HEK293 (cell line): Measurements from ENCODE around the gene LRFN2.

ENCODE experiments used
- CTCF ChIA-PET: fragments of 350-600 bp; formaldehyde crosslinking; extraction: SDS; loops from one replicate; lab custom pipeline; 2021; ENCODE audit warnings: antibody characterized with exemption; lab: Yijun Ruan, JAX
- POLR2A ChIA-PET: fragments of 300-600 bp; formaldehyde crosslinking; extraction: SDS; loops from one replicate; lab custom pipeline; 2020; ENCODE audit warnings: antibody characterized with exemption, inconsistent platforms; lab: Yijun Ruan, JAX
- H3K27ac ChIP-seq: fragments of 200-500 bp; sonication (Bioruptor generic); 2 replicates; pipeline ENCODE4 v1.5.1; 2014; ENCODE audit warnings: low read depth, low read length, control low read depth, inconsistent platforms; ENCODE audit errors: extremely low read depth
- H3K36me3 ChIP-seq, 2 experiments: fragments of 200-500 bp in 1 of 2; sonication (Bioruptor generic) in 1 of 2; 1 replicate in 1 of 2; 2 replicates in 1 of 2; pipeline ENCODE4 v1.5.1; 2014 to 2017; ENCODE audit warnings: inconsistent platforms in 2 of 2, low read length in 2 of 2; ENCODE audit not compliant: control insufficient read depth in 2 of 2, insufficient read depth in 1 of 2
- H3K4me1 ChIP-seq: fragments of 200-500 bp; sonication (Bioruptor generic); 2 replicates; pipeline ENCODE4 v1.5.1; 2014; ENCODE audit warnings: mild to moderate bottlenecking, low read length, inconsistent platforms; ENCODE audit not compliant: control insufficient read depth, insufficient read depth
- H3K4me3 ChIP-seq: 2 replicates; pipeline ENCODE4 v1.5.1; 2011; ENCODE audit warnings: low read depth, mild to moderate bottlenecking, control low read depth, low read length, moderate library complexity
- H3K9me3 ChIP-seq: fragments of 200-500 bp; sonication (Bioruptor generic); 2 replicates; pipeline ENCODE4 v1.5.1; 2014; ENCODE audit warnings: low read depth, low read length, inconsistent platforms; ENCODE audit not compliant: control insufficient read depth, insufficient read depth
- KLF9 ChIP-seq: fragments of 450-650 bp; formaldehyde crosslinking; IDR thresholded peaks from 2 replicates; pipeline ENCODE4 v1.5.1; 2016; ENCODE audit warnings: missing biosample characterization, missing genetic modification characterization, low read depth
- SALL2 ChIP-seq: fragments of 450-650 bp; formaldehyde crosslinking; IDR thresholded peaks from 2 replicates; pipeline ENCODE4 v1.5.0; 2017; ENCODE audit warnings: missing biosample characterization, mild to moderate bottlenecking, missing genetic modification characterization, borderline replicate concordance
- ZIC2 ChIP-seq: fragments of 450-650 bp; formaldehyde crosslinking; IDR thresholded peaks from 2 replicates; pipeline ENCODE4 v1.5.1; 2016; ENCODE audit warnings: missing biosample characterization, missing genetic modification characterization
- ZNF155 ChIP-seq: fragments of 450-650 bp; formaldehyde crosslinking; IDR thresholded peaks from 2 replicates; pipeline ENCODE4 v1.5.1; 2016; ENCODE audit warnings: missing biosample characterization, missing genetic modification characterization
- ZNF311 ChIP-seq: fragments of 450-650 bp; formaldehyde crosslinking; IDR thresholded peaks from 2 replicates; pipeline ENCODE4 v1.5.1; 2017; ENCODE audit warnings: missing biosample characterization, missing genetic modification characterization, borderline replicate concordance
- ZNF335 ChIP-seq: fragments of 450-650 bp; formaldehyde crosslinking; conservative IDR thresholded peaks from 2 replicates; pipeline ENCODE4 v1.5.1; 2016; ENCODE audit warnings: missing biosample characterization, missing genetic modification characterization
- ZNF341 ChIP-seq: fragments of 450-650 bp; formaldehyde crosslinking; IDR thresholded peaks from 2 replicates; pipeline ENCODE4; 2016; ENCODE audit warnings: low read depth, missing biosample characterization, missing genetic modification characterization
- ZNF521 ChIP-seq: fragments of 450-650 bp; formaldehyde crosslinking; IDR thresholded peaks from 2 replicates; pipeline ENCODE4 v1.5.1; 2017; ENCODE audit warnings: missing biosample characterization, mild to moderate bottlenecking, missing genetic modification characterization
- ZNF555 ChIP-seq: fragments of 450-650 bp; formaldehyde crosslinking; conservative IDR thresholded peaks from 2 replicates; pipeline ENCODE4 v1.5.1; 2017; ENCODE audit warnings: missing biosample characterization, mild to moderate bottlenecking, missing genetic modification characterization, inconsistent platforms
- ZNF571 ChIP-seq: fragments of 450-650 bp; formaldehyde crosslinking; IDR thresholded peaks from 2 replicates; pipeline ENCODE4 v1.5.0; 2017; ENCODE audit warnings: missing biosample characterization, missing genetic modification characterization
- ZNF596 ChIP-seq: fragments of 450-650 bp; IDR thresholded peaks from 2 replicates; pipeline ENCODE4 v1.5.0; 2018; ENCODE audit warnings: missing biosample characterization, mild to moderate bottlenecking, missing genetic modification characterization, moderate library complexity
- ZNF621 ChIP-seq: fragments of 450-650 bp; formaldehyde crosslinking; IDR thresholded peaks from 2 replicates; pipeline ENCODE4 v1.5.1; 2017; ENCODE audit warnings: missing biosample characterization, missing genetic modification characterization
- ZNF623 ChIP-seq: fragments of 450-650 bp; formaldehyde crosslinking; IDR thresholded peaks from 2 replicates; pipeline ENCODE4 v1.5.1; 2016; ENCODE audit warnings: missing biosample characterization, missing genetic modification characterization
- ZNF701 ChIP-seq: fragments of 450-650 bp; formaldehyde crosslinking; IDR thresholded peaks from 2 replicates; pipeline ENCODE4 v1.5.1; 2016; ENCODE audit warnings: missing biosample characterization, missing genetic modification characterization
- TF ChIP-seq, protein P1 (sequence below): fragments of 450-650 bp; formaldehyde crosslinking; IDR thresholded peaks from 2 replicates; pipeline ENCODE4 v1.5.1; 2016; ENCODE audit warnings: missing biosample characterization, missing genetic modification characterization
- TF ChIP-seq, protein P2 (sequence below): fragments of 450-650 bp; IDR thresholded peaks from 2 replicates; pipeline ENCODE4 v1.5.1; 2018; ENCODE audit warnings: missing biosample characterization, missing genetic modification characterization
- TF ChIP-seq, protein P3 (sequence below): fragments of 450-650 bp; formaldehyde crosslinking; IDR thresholded peaks from 2 replicates; pipeline ENCODE4 v1.5.1; 2016; ENCODE audit warnings: missing biosample characterization, missing genetic modification characterization, borderline replicate concordance
- TF ChIP-seq, protein P4 (sequence below): fragments of 450-650 bp; formaldehyde crosslinking; IDR thresholded peaks from 2 replicates; pipeline ENCODE4 v1.5.1; 2016; ENCODE audit warnings: missing biosample characterization, missing genetic modification characterization
- TF ChIP-seq, protein P5 (sequence below): fragments of 450-650 bp; formaldehyde crosslinking; IDR thresholded peaks from 2 replicates; pipeline ENCODE4 v1.5.1; 2016; ENCODE audit warnings: missing biosample characterization, missing genetic modification characterization

The LRFN2 gene

DNA sequence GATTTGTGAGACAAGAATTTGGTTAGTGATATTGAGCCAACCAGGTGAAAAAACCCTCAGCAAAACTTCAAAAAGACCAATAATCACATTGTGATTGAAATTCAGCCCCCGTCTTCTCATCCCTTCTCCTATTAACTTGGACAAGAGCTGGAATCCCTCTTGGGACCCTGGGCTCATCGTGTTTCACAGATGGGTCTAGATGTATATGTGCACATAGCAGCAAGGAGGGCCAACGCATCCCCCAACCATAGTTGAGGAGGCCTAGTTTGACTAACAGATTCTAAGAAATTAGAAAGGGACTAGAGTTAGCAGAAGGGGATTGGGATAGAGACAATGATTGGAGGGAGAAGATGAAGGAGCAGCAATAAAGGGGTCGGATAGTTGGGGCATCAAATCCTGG, 19.8 kb upstream of the LRFN2 start (continued):
- no peak for TF ChIP-seq ZNF335 (tag by site-specific recombination)
- TF ChIP-seq ZNF341 (tag by site-specific recombination), result no peak
- TF ChIP-seq, protein P1, sequence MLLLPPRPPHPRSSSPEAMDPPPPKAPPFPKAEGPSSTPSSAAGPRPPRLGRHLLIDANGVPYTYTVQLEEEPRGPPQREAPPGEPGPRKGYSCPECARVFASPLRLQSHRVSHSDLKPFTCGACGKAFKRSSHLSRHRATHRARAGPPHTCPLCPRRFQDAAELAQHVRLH (tag by site-specific recombination), result no peak
- no peak for TF ChIP-seq ZNF521 (tag by site-specific recombination)
- no peak for TF ChIP-seq ZNF571 (tag by site-specific recombination)
- TF ChIP-seq, protein P2, sequence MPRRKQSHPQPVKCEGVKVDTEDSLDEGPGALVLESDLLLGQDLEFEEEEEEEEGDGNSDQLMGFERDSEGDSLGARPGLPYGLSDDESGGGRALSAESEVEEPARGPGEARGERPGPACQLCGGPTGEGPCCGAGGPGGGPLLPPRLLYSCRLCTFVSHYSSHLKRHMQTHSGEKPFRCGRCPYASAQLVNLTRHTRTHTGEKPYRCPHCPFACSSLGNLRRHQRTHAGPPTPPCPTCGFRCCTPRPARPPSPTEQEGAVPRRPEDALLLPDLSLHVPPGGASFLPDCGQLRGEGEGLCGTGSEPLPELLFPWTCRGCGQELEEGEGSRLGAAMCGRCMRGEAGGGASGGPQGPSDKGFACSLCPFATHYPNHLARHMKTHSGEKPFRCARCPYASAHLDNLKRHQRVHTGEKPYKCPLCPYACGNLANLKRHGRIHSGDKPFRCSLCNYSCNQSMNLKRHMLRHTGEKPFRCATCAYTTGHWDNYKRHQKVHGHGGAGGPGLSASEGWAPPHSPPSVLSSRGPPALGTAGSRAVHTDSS (tag by site-specific recombination), result no peak
- no peak for TF ChIP-seq ZNF621
- no peak for TF ChIP-seq ZIC2 (tag by site-specific recombination)
- no peak for TF ChIP-seq KLF9
- TF ChIP-seq, protein P3, sequence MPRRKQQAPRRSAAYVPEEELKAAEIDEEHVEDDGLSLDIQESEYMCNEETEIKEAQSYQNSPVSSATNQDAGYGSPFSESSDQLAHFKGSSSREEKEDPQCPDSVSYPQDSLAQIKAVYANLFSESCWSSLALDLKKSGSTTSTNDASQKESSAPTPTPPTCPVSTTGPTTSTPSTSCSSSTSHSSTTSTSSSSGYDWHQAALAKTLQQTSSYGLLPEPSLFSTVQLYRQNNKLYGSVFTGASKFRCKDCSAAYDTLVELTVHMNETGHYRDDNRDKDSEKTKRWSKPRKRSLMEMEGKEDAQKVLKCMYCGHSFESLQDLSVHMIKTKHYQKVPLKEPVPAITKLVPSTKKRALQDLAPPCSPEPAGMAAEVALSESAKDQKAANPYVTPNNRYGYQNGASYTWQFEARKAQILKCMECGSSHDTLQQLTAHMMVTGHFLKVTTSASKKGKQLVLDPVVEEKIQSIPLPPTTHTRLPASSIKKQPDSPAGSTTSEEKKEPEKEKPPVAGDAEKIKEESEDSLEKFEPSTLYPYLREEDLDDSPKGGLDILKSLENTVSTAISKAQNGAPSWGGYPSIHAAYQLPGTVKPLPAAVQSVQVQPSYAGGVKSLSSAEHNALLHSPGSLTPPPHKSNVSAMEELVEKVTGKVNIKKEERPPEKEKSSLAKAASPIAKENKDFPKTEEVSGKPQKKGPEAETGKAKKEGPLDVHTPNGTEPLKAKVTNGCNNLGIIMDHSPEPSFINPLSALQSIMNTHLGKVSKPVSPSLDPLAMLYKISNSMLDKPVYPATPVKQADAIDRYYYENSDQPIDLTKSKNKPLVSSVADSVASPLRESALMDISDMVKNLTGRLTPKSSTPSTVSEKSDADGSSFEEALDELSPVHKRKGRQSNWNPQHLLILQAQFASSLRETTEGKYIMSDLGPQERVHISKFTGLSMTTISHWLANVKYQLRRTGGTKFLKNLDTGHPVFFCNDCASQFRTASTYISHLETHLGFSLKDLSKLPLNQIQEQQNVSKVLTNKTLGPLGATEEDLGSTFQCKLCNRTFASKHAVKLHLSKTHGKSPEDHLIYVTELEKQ (tag by site-specific recombination), result no peak
- no peak for TF ChIP-seq ZNF596 (tag by site-specific recombination)
- no peak for TF ChIP-seq SALL2 (tag by site-specific recombination)
- no peak for TF ChIP-seq ZNF555 (tag by site-specific recombination)

DNA sequence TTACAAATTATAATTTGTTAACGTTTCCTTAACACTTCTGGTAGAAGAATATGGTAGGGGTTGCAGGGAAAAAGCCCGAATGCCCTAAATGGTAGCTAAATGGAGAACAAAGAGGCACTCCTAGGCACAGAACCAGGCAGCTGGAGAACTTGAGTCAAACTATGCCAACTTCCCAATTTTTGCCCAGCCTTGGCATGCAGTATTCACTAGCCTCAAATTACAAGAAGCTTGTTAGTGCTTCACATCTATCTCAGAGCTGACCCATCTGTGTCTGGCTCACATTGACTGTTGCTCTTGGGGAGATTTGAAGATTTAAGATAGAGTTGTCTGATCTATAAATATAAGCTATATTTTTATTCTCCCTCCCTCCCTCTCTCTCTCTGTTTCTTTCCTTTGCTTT, 19.4 kb upstream of the LRFN2 start:
- Histone ChIP-seq H3K4me3 (no peak overlapping the region), H3K27ac (no peak overlapping the region), H3K9me3 (no peaks in the 10 kb centered on the region), H3K36me3 (no peaks in the 10 kb centered on the region), H3K4me1 (no peaks in the 10 kb centered on the region)
- POLR2A ChIA-PET, result no interaction called here
- CTCF ChIA-PET, result interaction anchor here (0.5 to 0.7 kb wide), 2 partner anchors 18 to 90 kb away, joined by 3 to 5 read pairs; no protein-coding TSS in a partner anchor
- TF ChIP-seq ZNF701 (tag by site-specific recombination) (no peak), ZNF623 (no peak), ZNF155 (tag by site-specific recombination) (no peak), ZNF311 (tag by site-specific recombination) (no peak)
- TF ChIP-seq, protein P4, sequence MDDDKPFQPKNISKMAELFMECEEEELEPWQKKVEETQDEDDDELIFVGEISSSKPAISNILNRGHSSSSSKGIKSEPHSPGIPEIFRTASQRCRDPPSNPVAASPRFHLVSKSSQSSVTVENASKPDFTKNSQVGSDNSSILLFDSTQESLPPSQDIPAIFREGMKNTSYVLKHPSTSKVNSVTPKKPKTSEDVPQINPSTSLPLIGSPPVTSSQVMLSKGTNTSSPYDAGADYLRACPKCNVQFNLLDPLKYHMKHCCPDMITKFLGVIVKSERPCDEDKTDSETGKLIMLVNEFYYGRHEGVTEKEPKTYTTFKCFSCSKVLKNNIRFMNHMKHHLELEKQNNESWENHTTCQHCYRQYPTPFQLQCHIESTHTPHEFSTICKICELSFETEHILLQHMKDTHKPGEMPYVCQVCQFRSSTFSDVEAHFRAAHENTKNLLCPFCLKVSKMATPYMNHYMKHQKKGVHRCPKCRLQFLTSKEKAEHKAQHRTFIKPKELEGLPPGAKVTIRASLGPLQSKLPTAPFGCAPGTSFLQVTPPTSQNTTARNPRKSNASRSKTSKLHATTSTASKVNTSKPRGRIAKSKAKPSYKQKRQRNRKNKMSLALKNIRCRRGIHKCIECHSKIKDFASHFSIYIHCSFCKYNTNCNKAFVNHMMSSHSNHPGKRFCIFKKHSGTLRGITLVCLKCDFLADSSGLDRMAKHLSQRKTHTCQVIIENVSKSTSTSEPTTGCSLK (tag by site-specific recombination), result no peak
- TF ChIP-seq, protein P5, sequence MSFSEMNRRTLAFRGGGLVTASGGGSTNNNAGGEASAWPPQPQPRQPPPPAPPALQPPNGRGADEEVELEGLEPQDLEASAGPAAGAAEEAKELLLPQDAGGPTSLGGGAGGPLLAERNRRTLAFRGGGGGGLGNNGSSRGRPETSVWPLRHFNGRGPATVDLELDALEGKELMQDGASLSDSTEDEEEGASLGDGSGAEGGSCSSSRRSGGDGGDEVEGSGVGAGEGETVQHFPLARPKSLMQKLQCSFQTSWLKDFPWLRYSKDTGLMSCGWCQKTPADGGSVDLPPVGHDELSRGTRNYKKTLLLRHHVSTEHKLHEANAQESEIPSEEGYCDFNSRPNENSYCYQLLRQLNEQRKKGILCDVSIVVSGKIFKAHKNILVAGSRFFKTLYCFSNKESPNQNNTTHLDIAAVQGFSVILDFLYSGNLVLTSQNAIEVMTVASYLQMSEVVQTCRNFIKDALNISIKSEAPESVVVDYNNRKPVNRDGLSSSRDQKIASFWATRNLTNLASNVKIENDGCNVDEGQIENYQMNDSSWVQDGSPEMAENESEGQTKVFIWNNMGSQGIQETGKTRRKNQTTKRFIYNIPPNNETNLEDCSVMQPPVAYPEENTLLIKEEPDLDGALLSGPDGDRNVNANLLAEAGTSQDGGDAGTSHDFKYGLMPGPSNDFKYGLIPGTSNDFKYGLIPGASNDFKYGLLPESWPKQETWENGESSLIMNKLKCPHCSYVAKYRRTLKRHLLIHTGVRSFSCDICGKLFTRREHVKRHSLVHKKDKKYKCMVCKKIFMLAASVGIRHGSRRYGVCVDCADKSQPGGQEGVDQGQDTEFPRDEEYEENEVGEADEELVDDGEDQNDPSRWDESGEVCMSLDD (tag by site-specific recombination), result no peak
